HepG2 (cell line): ENCODE data around the gene SCP2. TPM values are rescaled to one million over a fixed set of nuclear protein-coding genes. Genes with fewer than 3 reads are reported as not detected.

Source experiments
- CHCHD3 ChIP-seq: sonication (generic); formaldehyde crosslinking; IDR thresholded peaks from 2 replicates; pipeline ENCODE4 v1.8.0; 2022; ENCODE audit warnings: mild to moderate bottlenecking, missing genetic modification reagents, moderate library complexity
- DBP ChIP-seq: sonication (generic); formaldehyde crosslinking; IDR thresholded peaks from 2 replicates; pipeline ENCODE4 v1.4.0; 2020; ENCODE audit warnings: missing genetic modification reagents; ENCODE audit errors: not compliant biosample characterization
- ERF ChIP-seq: IDR thresholded peaks from 2 replicates; pipeline ENCODE4 v1.6.1; 2018; ENCODE audit warnings: missing biosample characterization, missing genetic modification reagents
- ESRRA ChIP-seq: sonication (generic); formaldehyde crosslinking; IDR thresholded peaks from 2 replicates; pipeline ENCODE4 v1.5.1; 2020; ENCODE audit warnings: mild to moderate bottlenecking, low read depth, missing genetic modification reagents
- ETV5 ChIP-seq: IDR thresholded peaks from 2 replicates; pipeline ENCODE4 v1.6.1; 2018; ENCODE audit warnings: missing biosample characterization, missing genetic modification reagents, inconsistent platforms, borderline replicate concordance
- HHEX ChIP-seq: IDR thresholded peaks from 2 replicates; pipeline ENCODE4 v1.6.1; 2016; ENCODE audit warnings: control low read depth
- HIVEP1 ChIP-seq: sonication (generic); formaldehyde crosslinking; IDR thresholded peaks from 2 replicates; pipeline ENCODE4 v1.4.0; 2020; ENCODE audit warnings: mild to moderate bottlenecking, missing genetic modification reagents
- HOXD1 ChIP-seq: sonication (generic); formaldehyde crosslinking; IDR thresholded peaks from 2 replicates; pipeline ENCODE4 v1.5.0; 2020; ENCODE audit warnings: missing genetic modification reagents
- KLF6 ChIP-seq: IDR thresholded peaks from 2 replicates; pipeline ENCODE4 v1.8.0; 2016; ENCODE audit warnings: missing biosample characterization, missing genetic modification reagents
- MAFF ChIP-seq: IDR thresholded peaks from 2 replicates; pipeline ENCODE4 v1.6.1; 2011; ENCODE audit warnings: low read depth, low read length, improper control_type of control experiment
- MAZ ChIP-seq, 2 experiments: sonication (generic) in 1 of 2; formaldehyde crosslinking in 1 of 2; IDR thresholded peaks; 2 replicates each; pipeline versions ENCODE4 v1.5.0 to v1.6.1; 2012 to 2020; ENCODE audit warnings: low read depth in 2 of 2, mild to moderate bottlenecking in 2 of 2, borderline replicate concordance in 1 of 2, improper control_type of control experiment in 1 of 2, low read length in 1 of 2, missing genetic modification reagents in 1 of 2, moderate library complexity in 1 of 2
- MXD3 ChIP-seq: IDR thresholded peaks from 2 replicates; pipeline ENCODE4 v1.6.1; 2016; ENCODE audit warnings: mild to moderate bottlenecking, missing biosample characterization, missing genetic modification reagents
- ONECUT2 ChIP-seq: sonication (generic); formaldehyde crosslinking; IDR thresholded peaks from 2 replicates; pipeline ENCODE4 v1.4.0; 2020; ENCODE audit warnings: missing genetic modification reagents
- SCMH1 ChIP-seq: sonication (generic); formaldehyde crosslinking; IDR thresholded peaks from 2 replicates; pipeline ENCODE4 v1.9.0; 2021; ENCODE audit warnings: missing genetic modification reagents, mild to moderate bottlenecking, borderline replicate concordance
- SYNCRIP ChIP-seq: fragments of 200-400 bp; formaldehyde crosslinking; IDR thresholded peaks from 2 replicates; pipeline ENCODE4 v1.6.1; 2018; ENCODE audit warnings: mild to moderate bottlenecking, low read depth, low read length; ENCODE audit not compliant: insufficient read depth
- ZBTB10 ChIP-seq: sonication (generic); formaldehyde crosslinking; IDR thresholded peaks from 2 replicates; pipeline ENCODE4 v1.4.0; 2020; ENCODE audit warnings: missing genetic modification reagents, borderline replicate concordance
- ZC3H13 ChIP-seq: sonication (generic); formaldehyde crosslinking; IDR thresholded peaks from 2 replicates; pipeline ENCODE4 v1.8.1; 2023; ENCODE audit warnings: mild to moderate bottlenecking, missing genetic modification reagents, moderate library complexity
- ZNF335 ChIP-seq: sonication (generic); formaldehyde crosslinking; IDR thresholded peaks from 2 replicates; pipeline ENCODE4 v1.4.0; 2020; ENCODE audit warnings: missing genetic modification reagents
- ZNF543 ChIP-seq: sonication (generic); formaldehyde crosslinking; IDR thresholded peaks from 2 replicates; pipeline ENCODE4 v1.4.0; 2020; ENCODE audit warnings: mild to moderate bottlenecking, missing genetic modification reagents
- ZNF574 ChIP-seq: sonication (generic); formaldehyde crosslinking; IDR thresholded peaks from 2 replicates; pipeline ENCODE4 v1.4.0; 2020; ENCODE audit warnings: missing genetic modification reagents
- ZNF737 ChIP-seq: sonication (generic); formaldehyde crosslinking; IDR thresholded peaks from 2 replicates; pipeline ENCODE4 v1.5.0; 2020; ENCODE audit warnings: missing genetic modification reagents, mild to moderate bottlenecking, borderline replicate concordance
- ZNF816 ChIP-seq: sonication (generic); formaldehyde crosslinking; IDR thresholded peaks from 2 replicates; pipeline ENCODE4 v1.8.0; 2022; ENCODE audit warnings: missing genetic modification reagents, mild to moderate bottlenecking, borderline replicate concordance
- ZNF879 ChIP-seq: sonication (generic); formaldehyde crosslinking; IDR thresholded peaks from 2 replicates; pipeline ENCODE4 v1.8.1; 2023; ENCODE audit warnings: missing genetic modification reagents
- ZSCAN9 ChIP-seq: IDR thresholded peaks from 2 replicates; pipeline ENCODE4 v1.6.1; 2016; ENCODE audit warnings: borderline replicate concordance
- polyA plus RNA-seq, 8 experiments: library from polyadenylated mRNA; depleted of rRNA in 3 of 8; stranded (reverse) in 7 of 8; unstranded in 1 of 8; fragments of >200 nt; fragmentation: Illumina TruSeq in 4 of 8; extraction: Trizol in 4 of 8; gene quantifications; 2 replicates each; pipeline versions ENCODE4 v1.2.1 to v1.2.3, GENCODE V29; 2011 to 2016; ENCODE audit warnings: low read depth in 4 of 8, missing spikeins in 1 of 8, mixed read lengths in 1 of 8; ENCODE audit not compliant: insufficient read depth in 1 of 8
- total RNA-seq, 5 experiments: library from RNA; depleted of rRNA; stranded (reverse); fragments of >200 nt; fragmentation: Illumina TruSeq; extraction: Trizol; gene quantifications; 2 replicates each; pipeline ENCODE4 v1.2.3, GENCODE V29; 2016; ENCODE audit warnings: low read depth in 1 of 5

The SCP2 gene
- total and polyA plus RNA-seq, 2 of the 13 experiments (the other 11 are each of a cell fraction or from before 2014, with no cell fraction given): 59.0 to 133 TPM

GRCh38 chr1:53014791-53015507, 87.9 kb downstream of the SCP2 start (continued):
- TF ChIP-seq ZNF574 (CRISPR knock-in tag): peak; percentile 85
- TF ChIP-seq MXD3 (CRISPR knock-in tag): no peak
- peak; percentile 63; the same call in 1 of the 2 replicates for TF ChIP-seq ZSCAN9
- TF ChIP-seq CHCHD3 (CRISPR knock-in tag): no peak
- no peak for TF ChIP-seq HOXD1 (CRISPR knock-in tag)
- TF ChIP-seq MAZ (IDR thresholded peaks at IDR 0.05; ENCODE audit: borderline replicate concordance, low read depth, low read length): 0 out of 2 replicates have a peak, but pooled peaks have one; percentile 34
- TF ChIP-seq MAZ (CRISPR knock-in tag; IDR thresholded peaks at IDR 0.05; ENCODE audit: low read depth): no peak
- no peak for TF ChIP-seq SYNCRIP
- peak; percentile 39; the same call in 1 of the 2 replicates for TF ChIP-seq ZNF335 (CRISPR knock-in tag)
- TF ChIP-seq ESRRA (CRISPR knock-in tag): no peak
- TF ChIP-seq ZBTB10 (CRISPR knock-in tag): no peak
- TF ChIP-seq ZNF816 (CRISPR knock-in tag): no peak; the same call in 1 of the 2 replicates
- no peak for TF ChIP-seq KLF6 (CRISPR knock-in tag)
- no peak for TF ChIP-seq DBP (CRISPR knock-in tag)
- no peak for TF ChIP-seq HHEX (CRISPR knock-in tag)
- TF ChIP-seq ZNF543 (CRISPR knock-in tag): no peak
- peak; percentile 69 for TF ChIP-seq MAFF
- peak; percentile 22; the same call in 1 of the 2 replicates for TF ChIP-seq HIVEP1 (CRISPR knock-in tag)
- TF ChIP-seq ZNF737: no peak
- TF ChIP-seq ETV5 (CRISPR knock-in tag): peak; percentile 95
- no peak for TF ChIP-seq SCMH1 (CRISPR knock-in tag)
- TF ChIP-seq ZC3H13 (CRISPR knock-in tag): no peak; the same call in 1 of the 2 replicates
- no peak for TF ChIP-seq ONECUT2 (CRISPR knock-in tag)
- peak; percentile 84; the same call in 1 of the 2 replicates for TF ChIP-seq ERF (CRISPR knock-in tag)
- TF ChIP-seq ZNF879 (CRISPR knock-in tag): no peak
